Measurements from ENCODE around the gene PICALM.

The PICALM gene, protein sequence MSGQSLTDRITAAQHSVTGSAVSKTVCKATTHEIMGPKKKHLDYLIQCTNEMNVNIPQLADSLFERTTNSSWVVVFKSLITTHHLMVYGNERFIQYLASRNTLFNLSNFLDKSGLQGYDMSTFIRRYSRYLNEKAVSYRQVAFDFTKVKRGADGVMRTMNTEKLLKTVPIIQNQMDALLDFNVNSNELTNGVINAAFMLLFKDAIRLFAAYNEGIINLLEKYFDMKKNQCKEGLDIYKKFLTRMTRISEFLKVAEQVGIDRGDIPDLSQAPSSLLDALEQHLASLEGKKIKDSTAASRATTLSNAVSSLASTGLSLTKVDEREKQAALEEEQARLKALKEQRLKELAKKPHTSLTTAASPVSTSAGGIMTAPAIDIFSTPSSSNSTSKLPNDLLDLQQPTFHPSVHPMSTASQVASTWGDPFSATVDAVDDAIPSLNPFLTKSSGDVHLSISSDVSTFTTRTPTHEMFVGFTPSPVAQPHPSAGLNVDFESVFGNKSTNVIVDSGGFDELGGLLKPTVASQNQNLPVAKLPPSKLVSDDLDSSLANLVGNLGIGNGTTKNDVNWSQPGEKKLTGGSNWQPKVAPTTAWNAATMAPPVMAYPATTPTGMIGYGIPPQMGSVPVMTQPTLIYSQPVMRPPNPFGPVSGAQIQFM

DNA sequence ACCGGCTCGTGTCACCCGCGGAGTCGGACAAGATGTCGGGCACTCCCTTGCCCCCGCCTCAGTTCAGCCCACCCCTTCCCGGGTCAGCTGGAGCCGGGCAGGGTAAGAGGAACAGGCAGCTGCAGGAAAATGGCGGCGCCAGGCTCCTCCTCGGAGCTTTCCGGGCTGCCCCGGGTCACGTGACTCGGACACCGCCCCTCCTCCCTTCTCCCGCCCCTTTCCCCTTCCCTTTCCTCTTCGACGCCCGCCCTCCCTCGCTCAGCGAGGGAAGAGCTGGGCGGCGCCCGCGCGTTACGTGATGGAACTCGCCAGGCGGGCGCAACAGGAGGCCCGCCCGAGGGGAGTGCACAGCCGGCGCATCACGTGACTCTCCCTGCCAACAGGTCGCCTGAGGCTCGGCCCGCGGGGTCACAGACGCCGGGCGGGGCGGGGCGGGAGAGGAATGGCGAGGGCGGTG, at the start of gene PICALM:
TSS of gene PICALM (minus strand) at position 134 of the 457 bp plus-strand sequence. CDS start 304 bp downstream, outside the sequence.
- H3K4me3 ChIP-seq (ENCODE audit: control insufficient read depth, low read depth, low read length), result peak within 1 kb of the TSS; percentile 94
- TF ChIP-seq, protein P1, sequence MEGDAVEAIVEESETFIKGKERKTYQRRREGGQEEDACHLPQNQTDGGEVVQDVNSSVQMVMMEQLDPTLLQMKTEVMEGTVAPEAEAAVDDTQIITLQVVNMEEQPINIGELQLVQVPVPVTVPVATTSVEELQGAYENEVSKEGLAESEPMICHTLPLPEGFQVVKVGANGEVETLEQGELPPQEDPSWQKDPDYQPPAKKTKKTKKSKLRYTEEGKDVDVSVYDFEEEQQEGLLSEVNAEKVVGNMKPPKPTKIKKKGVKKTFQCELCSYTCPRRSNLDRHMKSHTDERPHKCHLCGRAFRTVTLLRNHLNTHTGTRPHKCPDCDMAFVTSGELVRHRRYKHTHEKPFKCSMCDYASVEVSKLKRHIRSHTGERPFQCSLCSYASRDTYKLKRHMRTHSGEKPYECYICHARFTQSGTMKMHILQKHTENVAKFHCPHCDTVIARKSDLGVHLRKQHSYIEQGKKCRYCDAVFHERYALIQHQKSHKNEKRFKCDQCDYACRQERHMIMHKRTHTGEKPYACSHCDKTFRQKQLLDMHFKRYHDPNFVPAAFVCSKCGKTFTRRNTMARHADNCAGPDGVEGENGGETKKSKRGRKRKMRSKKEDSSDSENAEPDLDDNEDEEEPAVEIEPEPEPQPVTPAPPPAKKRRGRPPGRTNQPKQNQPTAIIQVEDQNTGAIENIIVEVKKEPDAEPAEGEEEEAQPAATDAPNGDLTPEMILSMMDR (conservative IDR thresholded peaks at IDR 0.05; ENCODE audit: control insufficient read depth, insufficient read depth, low read depth, low read length), result no peak
- DNase-seq (ENCODE audit: low read depth), result peak; percentile 97

DNA sequence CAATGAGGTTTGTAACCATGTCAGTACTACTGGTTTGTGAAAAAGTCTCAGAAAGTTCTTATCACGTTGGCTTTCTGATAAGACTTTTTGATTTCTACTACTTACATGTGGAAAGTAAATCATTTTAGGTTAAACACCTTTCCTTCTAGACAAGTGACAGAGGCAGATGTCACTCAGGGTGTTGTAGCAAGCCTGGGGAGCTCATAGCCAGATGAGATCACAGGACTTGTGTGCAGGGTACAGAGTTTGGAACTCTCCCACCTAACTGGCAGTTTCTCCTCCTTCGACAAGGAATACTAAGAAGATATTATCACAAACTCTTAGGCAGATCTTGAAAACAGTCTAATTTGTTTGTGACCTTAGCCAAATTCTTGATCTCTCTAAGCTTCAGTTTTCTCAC, 49.4 kb upstream of the PICALM start:
- TF ChIP-seq, protein P1 (conservative IDR thresholded peaks at IDR 0.05; ENCODE audit: control insufficient read depth, insufficient read depth, low read depth, low read length), result no peak

DNA sequence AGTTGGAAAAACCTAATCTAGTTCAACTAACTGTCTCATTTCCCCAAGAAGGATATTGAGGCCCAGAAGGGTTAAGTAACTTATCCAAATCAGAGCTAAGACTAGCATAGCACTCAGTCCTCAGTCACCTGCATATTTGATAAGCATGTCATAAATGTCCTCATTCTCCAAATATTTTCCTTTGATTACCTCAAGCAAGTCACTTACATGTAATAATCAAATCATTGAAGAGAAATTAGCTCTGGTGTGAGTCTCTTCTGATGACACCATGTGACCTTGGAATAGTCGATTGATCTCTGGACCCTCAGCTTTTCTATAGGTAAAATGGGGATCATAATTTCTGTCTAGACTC, 48.8 kb upstream of the PICALM start:
- H3K4me3 ChIP-seq (ENCODE audit: control insufficient read depth, low read depth, low read length), result no peak overlapping the region
- TF ChIP-seq, protein P1 (conservative IDR thresholded peaks at IDR 0.05; ENCODE audit: control insufficient read depth, insufficient read depth, low read depth, low read length), result no peak
- no peak for DNase-seq (ENCODE audit: low read depth)

More for the DNA sequence above, 49.4 kb upstream of the PICALM start:
- no peak overlapping the region for H3K4me3 ChIP-seq (ENCODE audit: control insufficient read depth, low read depth, low read length)
- DNase-seq (ENCODE audit: low read depth), result no peak

DNA sequence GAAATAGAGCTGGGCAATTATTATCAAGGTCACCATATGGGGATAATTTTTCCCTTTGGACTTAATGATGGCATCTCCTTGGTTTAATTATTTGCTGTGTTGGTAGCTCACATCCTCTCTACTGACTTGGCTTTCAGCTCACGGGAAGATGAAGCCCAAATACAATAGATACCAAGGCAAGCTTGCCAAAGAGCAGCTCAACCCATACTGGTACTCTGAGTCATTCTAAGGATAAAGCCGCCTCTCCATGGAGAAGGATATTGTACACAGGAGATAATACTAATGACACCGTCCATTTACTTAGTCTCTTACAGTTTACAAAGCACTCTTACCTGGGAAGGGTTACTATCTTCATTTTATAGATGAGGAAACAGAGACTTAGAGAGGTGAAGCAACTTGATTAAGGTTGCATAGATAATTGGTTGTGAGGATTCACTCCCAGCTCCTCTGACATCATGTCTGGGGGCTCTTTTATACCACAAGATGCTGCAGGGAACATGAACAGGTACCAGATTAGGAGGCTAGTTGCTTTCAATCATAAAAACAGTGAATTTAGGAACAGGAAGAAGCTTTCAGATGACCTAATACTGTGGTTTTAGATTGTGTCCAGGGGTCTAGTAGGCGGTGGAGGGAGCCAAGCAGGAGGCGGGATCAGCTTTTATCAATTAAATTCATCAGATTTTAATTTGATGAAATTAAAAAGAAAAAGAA, 48.3 kb upstream of the PICALM start:
- no peak overlapping the region for H3K4me3 ChIP-seq (ENCODE audit: control insufficient read depth, low read depth, low read length)
- TF ChIP-seq, protein P1 (conservative IDR thresholded peaks at IDR 0.05; ENCODE audit: control insufficient read depth, insufficient read depth, low read depth, low read length), result no peak
- DNase-seq (ENCODE audit: low read depth), result peak; percentile 70

DNA sequence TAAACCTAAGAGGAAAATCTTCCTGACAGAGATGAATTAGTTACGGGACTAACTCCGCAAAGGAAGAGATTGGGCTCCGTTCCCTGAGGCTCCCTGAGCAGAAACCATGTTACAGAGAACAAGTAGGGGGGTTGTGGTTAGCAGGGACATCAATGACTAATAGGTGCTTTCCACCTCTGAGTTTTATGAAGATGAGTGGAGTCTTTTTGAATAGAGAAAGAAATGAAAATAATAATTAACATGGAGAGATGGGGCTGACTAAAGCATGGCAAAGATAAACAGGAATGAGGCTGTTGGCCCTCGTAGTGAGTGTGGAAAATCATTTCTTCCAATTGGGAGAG, 47.5 kb upstream of the PICALM start:
- TF ChIP-seq, protein P1 (conservative IDR thresholded peaks at IDR 0.05; ENCODE audit: control insufficient read depth, insufficient read depth, low read depth, low read length), result no peak
- peak; percentile 95 for DNase-seq (ENCODE audit: low read depth)
- no peak overlapping the region for H3K4me3 ChIP-seq (ENCODE audit: control insufficient read depth, low read depth, low read length)

DNA sequence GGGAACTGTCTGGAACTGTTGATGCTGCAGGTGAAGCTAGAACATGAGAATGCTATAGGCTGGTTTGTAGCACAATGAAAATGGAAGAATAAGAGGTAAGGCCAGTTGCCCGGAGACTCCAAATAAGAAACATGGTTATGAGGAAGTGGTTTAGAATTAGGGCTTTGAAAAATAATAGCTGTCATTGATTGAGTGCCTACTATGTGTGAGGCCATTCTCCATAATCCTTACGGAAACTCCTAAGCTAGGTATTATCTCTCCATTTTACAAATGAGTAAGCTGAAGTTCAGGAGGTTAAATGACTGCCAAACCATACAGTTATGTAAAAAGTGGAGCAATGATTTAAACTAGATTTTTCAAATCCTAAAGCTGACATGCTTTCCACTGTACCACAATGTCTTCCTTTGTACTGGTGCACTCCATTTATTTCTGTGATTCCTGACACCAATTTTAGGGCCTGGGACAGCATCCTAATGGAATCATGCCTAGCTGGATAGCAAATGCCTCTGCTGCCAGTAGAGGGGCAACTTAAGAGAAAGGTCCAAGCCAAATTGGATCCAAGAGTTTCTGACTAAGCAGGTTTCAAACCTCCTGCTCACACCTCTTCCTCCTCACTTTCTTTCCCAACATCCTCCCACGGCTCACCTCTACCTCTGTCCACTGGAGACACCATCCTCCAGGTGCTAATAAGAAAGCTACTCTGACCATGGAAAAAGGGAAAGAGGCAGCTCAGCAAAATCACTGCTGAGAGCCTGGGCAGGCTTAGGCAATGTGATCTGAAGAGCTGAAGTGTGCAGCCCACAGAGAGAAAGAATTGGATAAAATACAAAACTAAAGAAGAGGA, 46.9 kb upstream of the PICALM start:
- H3K4me3 ChIP-seq (ENCODE audit: control insufficient read depth, low read depth, low read length), result no peak overlapping the region
- TF ChIP-seq, protein P1 (conservative IDR thresholded peaks at IDR 0.05; ENCODE audit: control insufficient read depth, insufficient read depth, low read depth, low read length), result peak; percentile 17
- DNase-seq (ENCODE audit: low read depth), result peak; percentile 30

Measured in fibroblast of mammary gland (primary cell).